Activated CD4-positive, alpha-beta memory T cell treated with anti-CD3 and anti-CD28 coated beads for 36 hours (primary cell): ENCODE results near the gene PGC. TPM values are rescaled to one million over a fixed set of nuclear protein-coding genes. Genes with fewer than 3 reads are reported as not detected.
A peak's percentile ranks its signal among the peaks of the same experiment; 100 is the strongest.

ENCODE experiments used
- CTCF ChIA-PET: fragments of 350-600 bp; sonication (Branson Sonifier 250); formaldehyde crosslinking; loops from one replicate; lab custom pipeline; 2021; ENCODE audit warnings: antibody characterized with exemption, inconsistent platforms; lab: Charles Lee
- POLR2A ChIA-PET: fragments of 350-600 bp; sonication (Branson Sonifier 250); formaldehyde crosslinking; loops from one replicate; lab custom pipeline; 2021; ENCODE audit warnings: antibody characterized with exemption; lab: Charles Lee
- DNase-seq: peaks from one replicate; pipeline ENCODE4 v3.0.0-alpha.2; 2020
- H3K27ac Mint-ChIP-seq: one replicate; pipeline ENCODE4 v1.8.0; 2021; ENCODE audit warnings: mixed read lengths
- H3K27me3 Mint-ChIP-seq: one replicate; pipeline ENCODE4 v1.8.0; 2021; ENCODE audit warnings: mixed read lengths
- H3K36me3 Mint-ChIP-seq: one replicate; pipeline ENCODE4 v1.8.0; 2021; ENCODE audit warnings: mixed read lengths
- H3K4me1 Mint-ChIP-seq: one replicate; pipeline ENCODE4 v1.8.0; 2021; ENCODE audit warnings: low read depth, mixed read lengths
- H3K4me3 Mint-ChIP-seq: one replicate; pipeline ENCODE4 v1.8.0; 2021; ENCODE audit warnings: mild to moderate bottlenecking, mixed read lengths
- H3K9me3 Mint-ChIP-seq: one replicate; pipeline ENCODE4 v1.8.0; 2021; ENCODE audit warnings: mixed read lengths
- intact Hi-C: fragments of 100-400 bp; cut with micrococcal nuclease; formaldehyde crosslinking; loops from one replicate; pipeline ENCODE4 v1.15.1; 2023
- total RNA-seq, 2 experiments: library from RNA; stranded (reverse); gene quantifications; one replicate each; pipeline ENCODE4 v1.2.3, GENCODE V29; 2021

Gene PGC
- total RNA-seq, 2 experiments from 2014 or later, result not detected

- H3K4me3 Mint-ChIP-seq, result no peak overlapping the region
These were observed 41.7 kb downstream of the PGC start for GRCh38 chr6:41705311-41705995.

GRCh38 chr6:41704656-41705310 is 42.4 kb downstream of the PGC start:
- Mint-ChIP-seq H3K4me1 (peaks cover 36% of the 10 kb centered on the region), H3K27me3 (no peaks in the 10 kb centered on the region), H3K9me3 (no peaks in the 10 kb centered on the region), H3K4me3 (no peak overlapping the region), H3K36me3 (no peaks in the 10 kb centered on the region), H3K27ac (no peak overlapping the region)
- DNase-seq, result no peak
- intact Hi-C loops, result no loop called here
- POLR2A ChIA-PET, result no interaction called here
- CTCF ChIA-PET, result interaction anchor here (1.1 to 4.9 kb wide), 9 partner anchors 12 to 432 kb away, joined by 4 to 49 read pairs (median 11); partner anchors contain the start of genes TFEB and TOMM6

More at GRCh38 chr6:41705311-41705995, 41.7 kb downstream of the PGC start:
- intact Hi-C loops, result no loop called here
- ChIA-PET POLR2A (interaction anchor here (1.4 kb wide), 2 partner anchors 29 to 82 kb away, joined by 3 to 6 read pairs; partner anchors contain the start of gene TOMM6), CTCF (interaction anchor here (0.9 to 4.9 kb wide), 14 partner anchors 10 to 431 kb away, joined by 3 to 49 read pairs (median 4); partner anchors contain the start of genes TFEB and TOMM6)
- Mint-ChIP-seq H3K27ac (peak overlapping the region; percentile 89), H3K36me3 (no peaks in the 10 kb centered on the region), H3K4me1 (peaks cover 36% of the 10 kb centered on the region), H3K9me3 (no peaks in the 10 kb centered on the region), H3K27me3 (no peaks in the 10 kb centered on the region)
- no peak for DNase-seq

DNA sequence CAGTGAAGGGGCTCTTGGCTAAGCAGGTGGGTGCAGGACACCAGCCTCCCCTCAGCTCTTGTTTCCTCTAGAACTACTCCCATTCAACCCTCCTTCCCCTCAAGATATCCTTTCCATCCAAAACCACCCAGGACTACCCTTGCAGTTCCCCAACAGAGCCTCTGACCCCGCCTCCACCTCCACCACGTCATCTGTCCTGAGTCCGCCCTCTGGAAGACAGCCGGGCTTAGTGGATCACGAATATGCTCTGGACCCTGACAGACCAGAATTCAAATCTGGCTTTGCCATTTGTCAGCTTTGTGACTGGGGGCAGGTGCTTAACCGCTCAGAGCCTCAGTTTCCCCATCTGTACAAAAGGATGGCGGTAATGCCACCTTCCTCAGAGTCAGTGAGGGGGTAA is 43.2 kb downstream of the PGC start:
- Mint-ChIP-seq H3K4me1 (peaks cover 36% of the 10 kb centered on the region), H3K27ac (no peak overlapping the region)
- intact Hi-C loops, result no loop called here

GRCh38 chr6:41702771-41703494 is 44.3 kb downstream of the PGC start:
- Mint-ChIP-seq H3K36me3 (no peaks in the 10 kb centered on the region), H3K27ac (no peak overlapping the region), H3K9me3 (no peaks in the 10 kb centered on the region), H3K4me3 (no peak overlapping the region), H3K4me1 (peaks cover 28% of the 10 kb centered on the region), H3K27me3 (no peaks in the 10 kb centered on the region)
- CTCF ChIA-PET, result interaction anchor here (1.2 to 4.9 kb wide), 3 partner anchors 20 to 84 kb away, joined by 3 to 49 read pairs (median 4); partner anchors contain the start of gene TFEB
- intact Hi-C loops, result no loop called here
- DNase-seq, result no peak
- POLR2A ChIA-PET, result no interaction called here

More for the DNA sequence above, 43.2 kb downstream of the PGC start:
- Mint-ChIP-seq H3K36me3 (no peaks in the 10 kb centered on the region), H3K9me3 (no peaks in the 10 kb centered on the region), H3K4me3 (no peak overlapping the region), H3K27me3 (no peaks in the 10 kb centered on the region)
- ChIA-PET POLR2A (no interaction called here), CTCF (interaction anchor here (2.6 to 4.9 kb wide), 2 partner anchors 21 to 31 kb away, joined by 11 to 49 read pairs; partner anchors contain the start of gene TFEB)
- no peak for DNase-seq

- Mint-ChIP-seq H3K4me1 (peaks cover 21% of the 10 kb centered on the region), H3K27me3 (no peaks in the 10 kb centered on the region), H3K4me3 (no peak overlapping the region), H3K9me3 (no peaks in the 10 kb centered on the region), H3K36me3 (no peaks in the 10 kb centered on the region), H3K27ac (no peak overlapping the region)
- no peak for DNase-seq
- CTCF ChIA-PET, result interaction anchor here (1.2 to 4.9 kb wide), 3 partner anchors 19 to 85 kb away, joined by 3 to 49 read pairs (median 4); partner anchors contain the start of gene TFEB
- intact Hi-C loops, result no loop called here
- POLR2A ChIA-PET, result no interaction called here
These were observed 45.0 kb downstream of the PGC start for GRCh38 chr6:41702089-41702745.

- peaks cover 6% of the 10 kb centered on the region for H3K4me1 Mint-ChIP-seq
- intact Hi-C loops, result no loop called here
- no peak for DNase-seq
- no peaks in the 10 kb centered on the region for H3K9me3 Mint-ChIP-seq
- ChIA-PET CTCF (interaction anchor here (1.5 kb wide), 1 partner anchor 17 kb away, joined by 4 read pairs; no protein-coding TSS in a partner anchor), POLR2A (no interaction called here)
- no peak overlapping the region for H3K27ac Mint-ChIP-seq
- no peaks in the 10 kb centered on the region for H3K27me3 Mint-ChIP-seq
- no peaks in the 10 kb centered on the region for H3K36me3 Mint-ChIP-seq
- no peak overlapping the region for H3K4me3 Mint-ChIP-seq
These were observed 46.5 kb downstream of the PGC start for GRCh38 chr6:41700463-41701347.

- POLR2A ChIA-PET, result interaction anchor here (0.5 kb wide), 1 partner anchor 525 kb away, joined by 4 read pairs; no protein-coding TSS in a partner anchor
- Mint-ChIP-seq H3K4me3 (no peak overlapping the region), H3K27me3 (no peaks in the 10 kb centered on the region), H3K27ac (no peak overlapping the region), H3K4me1 (no peaks in the 10 kb centered on the region), H3K9me3 (no peaks in the 10 kb centered on the region), H3K36me3 (no peaks in the 10 kb centered on the region)
- intact Hi-C loops, result no loop called here
- CTCF ChIA-PET, result interaction anchor here (0.9 to 2.2 kb wide), 3 partner anchors 16 to 35 kb away, joined by 3 to 10 read pairs (median 4); no protein-coding TSS in a partner anchor
- DNase-seq, result no peak
These were observed 48.1 kb downstream of the PGC start for GRCh38 chr6:41699063-41699462.

- Mint-ChIP-seq H3K4me1 (no peaks in the 10 kb centered on the region), H3K9me3 (no peaks in the 10 kb centered on the region), H3K36me3 (no peaks in the 10 kb centered on the region), H3K4me3 (no peak overlapping the region), H3K27me3 (no peaks in the 10 kb centered on the region), H3K27ac (no peak overlapping the region)
- DNase-seq, result no peak
- CTCF ChIA-PET, result interaction anchor here (2.2 kb wide), 1 partner anchor 15 kb away, joined by 10 read pairs; no protein-coding TSS in a partner anchor
- intact Hi-C loops, result no loop called here
- POLR2A ChIA-PET, result no interaction called here
These were observed 49.1 kb downstream of the PGC start for GRCh38 chr6:41697861-41698781.

- ChIA-PET CTCF (no interaction called here), POLR2A (no interaction called here)
- no peak for DNase-seq
- Mint-ChIP-seq H3K9me3 (no peaks in the 10 kb centered on the region), H3K36me3 (no peaks in the 10 kb centered on the region), H3K27ac (no peak overlapping the region), H3K4me3 (no peak overlapping the region), H3K27me3 (no peaks in the 10 kb centered on the region), H3K4me1 (no peaks in the 10 kb centered on the region)
- intact Hi-C loops, result no loop called here
These were observed 50.4 kb downstream of the PGC start for GRCh38 chr6:41696788-41697187.

- Mint-ChIP-seq H3K36me3 (no peaks in the 10 kb centered on the region), H3K4me1 (no peaks in the 10 kb centered on the region), H3K4me3 (no peak overlapping the region), H3K9me3 (no peaks in the 10 kb centered on the region), H3K27me3 (no peaks in the 10 kb centered on the region), H3K27ac (no peak overlapping the region)
- ChIA-PET POLR2A (no interaction called here), CTCF (interaction anchor here (0.8 to 5.3 kb wide), 3 partner anchors 10 to 271 kb away, joined by 3 to 29 read pairs (median 5); no protein-coding TSS in a partner anchor)
- DNase-seq, result no peak
- intact Hi-C loops, result no loop called here
These were observed 51.4 kb downstream of the PGC start for GRCh38 chr6:41695825-41696224.
